ENCODE results near the gene TOM1L1.
"Not testable (repeated sequence)": the region's sequence is repeated elsewhere in the genome, so short reads cannot be mapped to it uniquely, and the experiment has no call there.

TOM1L1 gene, protein sequence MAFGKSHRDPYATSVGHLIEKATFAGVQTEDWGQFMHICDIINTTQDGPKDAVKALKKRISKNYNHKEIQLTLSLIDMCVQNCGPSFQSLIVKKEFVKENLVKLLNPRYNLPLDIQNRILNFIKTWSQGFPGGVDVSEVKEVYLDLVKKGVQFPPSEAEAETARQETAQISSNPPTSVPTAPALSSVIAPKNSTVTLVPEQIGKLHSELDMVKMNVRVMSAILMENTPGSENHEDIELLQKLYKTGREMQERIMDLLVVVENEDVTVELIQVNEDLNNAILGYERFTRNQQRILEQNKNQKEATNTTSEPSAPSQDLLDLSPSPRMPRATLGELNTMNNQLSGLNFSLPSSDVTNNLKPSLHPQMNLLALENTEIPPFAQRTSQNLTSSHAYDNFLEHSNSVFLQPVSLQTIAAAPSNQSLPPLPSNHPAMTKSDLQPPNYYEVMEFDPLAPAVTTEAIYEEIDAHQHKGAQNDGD

DNA sequence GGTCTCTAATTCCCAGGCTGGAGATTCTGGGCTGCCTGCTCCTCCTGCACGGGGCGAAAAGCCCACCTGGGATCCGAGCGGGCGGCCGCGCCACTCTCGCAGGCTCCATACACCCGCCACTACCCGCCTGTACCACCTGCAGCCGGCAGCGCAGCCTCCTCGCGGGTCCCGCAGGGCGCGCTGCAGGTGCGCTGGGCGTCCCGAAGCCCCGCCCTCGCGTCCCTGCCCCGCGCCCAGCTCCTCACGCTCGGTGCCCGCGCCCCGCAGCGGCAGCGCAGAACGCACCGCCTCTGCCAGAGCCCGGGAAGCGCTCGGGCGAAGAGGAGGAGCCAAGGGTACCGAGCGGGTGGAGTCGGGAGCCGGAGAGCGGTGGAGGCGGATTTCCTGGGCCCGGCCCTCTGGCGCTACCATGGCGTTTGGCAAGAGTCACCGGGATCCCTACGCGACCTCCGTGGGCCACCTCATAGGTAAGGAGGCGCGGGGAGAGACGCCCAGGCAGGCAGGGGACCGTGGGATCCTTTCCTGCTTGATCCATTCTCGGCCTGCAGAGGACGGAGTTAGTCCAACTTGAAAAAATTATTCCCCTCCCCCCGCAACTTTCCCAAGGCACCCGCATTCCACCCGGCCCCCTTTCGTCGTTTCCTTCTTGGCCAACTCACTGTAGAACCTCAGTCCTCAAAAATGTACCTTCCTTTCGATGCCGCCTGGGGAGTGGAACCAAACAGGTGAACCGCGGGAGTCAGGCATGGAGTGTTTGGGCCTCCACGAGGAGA, at the start of gene TOM1L1:
Gene TOM1L1 (plus strand): TSS at position 396 of the 773 bp plus-strand sequence. CDS start 14 bp downstream, at position 410.
- peak; percentile 34 for DNase-seq

DNA sequence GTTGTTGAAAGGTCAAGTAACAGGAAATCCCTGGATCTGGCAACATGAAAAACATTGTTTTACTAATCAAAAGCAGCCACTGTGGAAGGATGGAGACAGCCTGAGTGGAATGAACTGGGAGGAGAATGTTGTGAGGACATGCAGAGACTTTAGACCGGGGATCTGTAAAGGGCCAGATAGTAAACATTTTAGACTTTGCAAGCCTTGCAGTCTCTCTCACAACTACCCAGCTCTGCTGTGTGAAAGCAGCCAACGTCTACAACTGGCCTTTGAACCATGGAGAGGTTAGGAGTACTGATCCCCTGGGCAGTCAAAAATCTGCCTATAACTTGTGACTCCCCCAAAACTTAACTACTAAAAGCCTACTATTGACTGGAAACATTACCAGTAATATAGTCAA, 41.5 kb upstream of the TOM1L1 start:
- DNase-seq, result no peak

DNA sequence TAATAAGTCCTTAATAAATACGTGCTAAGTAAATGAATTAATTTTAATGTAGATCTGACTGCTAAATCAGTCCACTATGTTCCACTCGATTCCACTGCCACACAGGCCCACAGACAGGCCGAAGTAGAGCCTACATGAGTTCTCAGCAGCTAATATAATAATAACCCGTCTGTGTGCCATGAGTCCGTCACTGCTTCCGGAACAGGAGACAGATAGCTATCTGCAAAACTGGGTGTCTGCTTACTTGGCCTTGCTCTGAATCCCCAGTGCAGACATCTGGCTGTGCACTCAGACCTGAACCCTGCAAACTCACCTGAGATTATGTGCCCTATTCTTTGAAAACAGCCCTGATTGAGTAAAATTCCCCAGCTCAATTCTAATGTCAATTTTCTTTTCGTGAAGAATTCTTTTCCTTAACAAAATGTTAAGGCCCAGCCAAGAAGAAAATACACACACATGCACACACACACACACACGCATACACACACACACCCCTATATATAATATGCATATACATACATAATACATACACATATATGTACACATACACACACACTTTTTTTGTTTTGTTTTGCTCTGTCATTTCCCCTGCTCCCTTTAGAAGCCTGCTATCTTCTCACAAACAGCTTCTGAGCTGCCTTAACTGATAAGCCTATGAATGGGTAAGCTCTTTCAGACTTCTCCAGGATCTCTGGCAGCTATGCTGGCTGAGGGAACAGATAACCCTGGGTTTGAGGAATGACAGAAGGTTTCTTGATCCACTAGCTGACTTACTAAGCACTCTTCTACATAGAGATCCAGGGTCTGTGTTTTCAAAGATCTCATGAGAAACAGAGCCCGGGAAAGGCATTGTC, 39.8 kb upstream of the TOM1L1 start:
- no peak for DNase-seq

DNA sequence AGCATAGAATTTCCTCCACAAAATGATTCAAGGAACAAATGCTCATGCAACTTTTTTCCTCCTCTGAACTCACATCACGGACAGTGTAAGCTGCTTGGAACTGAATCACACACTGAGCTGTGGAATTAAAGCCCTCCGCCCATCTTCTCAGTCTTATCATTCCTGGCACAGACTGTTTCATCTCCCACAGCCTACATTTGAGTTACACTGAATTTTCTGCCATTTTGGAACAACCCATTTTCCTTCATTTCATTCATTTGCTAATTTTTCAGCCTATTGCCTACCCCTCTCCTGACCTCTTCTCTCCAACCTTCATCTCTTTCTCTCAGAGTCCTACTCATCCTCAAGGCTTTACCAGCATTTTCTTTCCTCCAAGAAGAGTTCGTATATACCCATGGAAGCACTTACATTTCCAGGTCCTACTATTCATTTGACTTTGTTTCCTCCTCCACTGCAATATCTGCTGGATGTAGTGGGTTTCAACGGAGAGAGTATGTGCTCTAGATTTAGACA, 39.1 kb upstream of the TOM1L1 start:
- no peak for DNase-seq

DNA sequence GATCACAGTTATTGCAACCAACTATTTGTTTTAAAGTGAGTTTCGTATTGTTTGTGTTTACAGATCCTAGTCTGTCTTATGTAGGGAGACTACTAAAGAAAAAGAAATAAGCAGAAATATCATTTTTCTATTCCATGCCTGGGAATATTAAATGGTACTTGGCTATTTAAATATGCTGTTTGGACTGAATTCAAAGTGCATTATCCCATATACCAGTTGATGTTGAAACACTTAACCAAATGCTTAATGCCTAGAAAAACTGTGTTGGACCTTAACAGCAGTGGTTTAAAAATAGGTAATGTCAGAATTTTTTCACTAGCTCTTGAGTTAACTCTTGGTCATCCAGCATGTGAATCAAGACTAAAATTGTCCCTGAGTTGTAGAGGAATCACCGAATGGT, 37.5 kb upstream of the TOM1L1 start:
- no peak for DNase-seq

DNA sequence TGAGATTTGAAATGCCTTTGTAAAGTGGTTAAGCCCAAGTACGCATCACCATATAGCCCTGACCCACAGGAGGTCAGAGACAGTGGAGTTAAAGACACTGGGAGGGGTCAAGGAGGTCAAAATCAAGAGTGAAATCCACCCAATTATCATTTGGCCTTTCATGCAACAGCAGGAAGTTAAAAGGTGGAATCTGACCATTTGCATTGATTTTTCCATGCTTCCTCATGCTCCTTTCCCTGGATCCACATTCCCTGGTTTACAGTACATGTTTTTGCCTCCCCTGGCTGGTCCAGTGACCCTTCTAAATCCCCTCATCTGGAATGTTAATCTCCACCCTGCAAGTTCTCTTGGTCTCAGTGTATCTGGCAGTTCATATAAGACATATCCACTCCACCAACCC, 36.6 kb upstream of the TOM1L1 start:
- no peak for DNase-seq

DNA sequence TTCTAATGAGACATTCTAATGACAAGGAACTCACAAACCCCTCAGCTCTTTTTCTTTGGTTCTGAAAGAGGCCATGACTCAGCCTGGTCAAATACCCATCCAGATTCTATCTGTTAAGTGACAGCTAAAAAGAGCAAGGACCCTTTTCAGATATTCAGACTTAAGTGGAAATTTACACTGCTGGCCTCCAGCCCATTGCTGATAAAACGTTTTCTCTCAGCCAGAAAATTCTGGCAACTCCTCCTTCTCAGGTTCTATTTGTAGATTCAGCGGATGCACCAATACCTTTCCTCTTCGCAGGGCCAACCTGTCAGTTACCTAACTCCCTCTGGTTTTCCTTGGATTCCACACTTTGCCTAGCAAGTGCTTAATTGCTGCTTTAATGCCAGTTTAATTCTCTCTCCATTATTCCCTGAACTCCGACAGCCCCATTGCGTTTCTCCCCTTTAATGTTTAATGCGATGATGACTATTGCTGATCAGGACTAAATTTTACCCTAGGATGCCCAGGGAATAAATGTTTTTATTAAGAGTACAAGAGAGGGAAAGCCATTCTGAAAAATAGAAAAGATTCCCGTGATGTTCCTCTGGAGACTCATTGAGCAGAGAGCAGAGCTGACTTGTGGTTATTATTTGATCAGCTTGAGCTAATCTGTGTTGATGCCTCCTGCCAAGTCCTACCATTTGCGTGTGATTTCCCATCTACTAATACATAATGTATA, 35.9 kb upstream of the TOM1L1 start:
- no peak for DNase-seq

DNA sequence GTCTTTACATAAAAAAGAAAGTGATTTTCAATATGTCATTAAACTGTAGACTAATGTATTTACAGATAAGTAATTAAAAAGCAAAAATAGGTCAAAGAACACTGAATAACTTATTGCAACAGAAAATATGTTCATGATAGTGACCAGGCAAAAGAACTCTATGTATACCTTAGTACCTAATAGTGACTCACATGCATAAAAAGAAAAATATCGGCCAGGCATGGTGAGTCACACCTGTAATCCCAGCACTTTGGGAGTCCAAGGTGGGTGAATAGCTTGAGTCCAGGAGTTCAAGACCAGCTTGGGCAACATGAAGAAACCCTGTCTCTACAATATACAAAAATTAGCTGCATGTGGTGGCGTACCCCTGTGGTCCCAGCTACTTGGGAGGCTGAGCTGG, 33.0 kb upstream of the TOM1L1 start:
- DNase-seq, result no peak

DNA sequence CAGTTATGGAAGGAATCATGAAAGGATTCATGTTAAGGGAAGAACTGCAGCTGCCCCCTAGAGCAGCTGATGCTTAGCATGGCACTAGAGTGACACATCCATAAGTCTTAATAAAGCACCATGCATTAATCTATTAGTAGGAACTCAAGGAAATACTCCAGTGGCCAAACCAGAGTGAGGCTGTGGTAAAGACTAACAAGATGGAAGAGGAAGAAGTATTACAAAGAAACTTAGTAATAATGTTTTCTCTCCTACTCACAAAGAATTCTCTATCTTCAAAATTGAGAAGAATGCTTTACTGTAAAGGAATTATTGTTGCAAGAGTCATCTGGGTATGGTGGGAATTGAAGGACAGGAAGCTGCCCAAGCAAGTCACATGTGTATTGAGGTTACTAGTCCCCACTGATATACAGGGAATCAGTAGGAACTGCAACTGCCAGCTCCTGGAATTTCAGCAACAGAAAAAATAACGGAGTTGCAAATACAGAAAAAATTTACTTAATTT, 29.9 kb upstream of the TOM1L1 start:
- no peak for DNase-seq

DNA sequence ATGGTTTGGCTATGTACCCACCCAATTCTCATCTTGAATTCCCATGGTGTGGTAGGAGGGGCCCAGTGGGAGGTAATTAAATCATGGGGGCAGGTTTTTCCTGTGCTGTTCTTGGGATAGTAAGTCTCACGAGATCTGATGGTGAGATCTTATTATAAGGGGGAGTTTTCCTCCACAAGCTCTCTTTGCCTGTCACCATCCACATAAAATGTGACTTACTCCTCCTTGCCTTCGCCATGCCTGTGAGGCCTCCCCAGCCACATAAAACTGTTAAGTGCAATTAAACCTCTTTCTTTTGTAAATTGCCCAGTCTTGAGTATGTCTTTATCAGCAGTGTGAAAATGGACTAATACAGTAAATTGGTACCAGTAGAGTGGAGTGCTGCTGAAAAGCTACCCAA, 24.7 kb upstream of the TOM1L1 start:
- DNase-seq, result not testable (repeated sequence)

DNA sequence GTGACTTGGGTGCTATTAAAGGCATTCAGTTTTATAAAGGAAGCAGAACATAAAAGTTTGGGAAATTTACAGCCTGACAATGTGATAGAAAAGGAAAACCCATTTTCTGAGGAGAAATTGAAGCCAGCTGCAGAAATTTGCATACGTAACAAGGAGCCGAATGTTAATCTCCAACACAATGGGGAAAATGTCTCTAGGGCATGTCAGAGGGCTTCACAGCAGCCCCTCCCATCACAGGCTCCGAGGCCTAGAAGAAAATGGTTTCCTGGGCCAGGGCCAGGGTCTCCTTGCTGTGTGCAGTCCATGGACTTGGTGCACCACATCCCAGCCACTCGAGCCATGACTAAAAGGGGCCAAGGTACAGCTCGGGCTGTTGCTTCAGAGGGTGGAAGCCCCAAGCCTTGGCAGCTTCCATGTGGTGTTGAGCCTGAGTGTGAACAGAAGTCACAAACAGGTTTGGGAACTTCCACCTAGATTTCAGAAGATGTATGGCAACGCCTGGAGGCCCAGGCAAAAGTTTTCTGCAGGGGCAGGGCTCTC, 23.9 kb upstream of the TOM1L1 start:
- no peak for DNase-seq

DNA sequence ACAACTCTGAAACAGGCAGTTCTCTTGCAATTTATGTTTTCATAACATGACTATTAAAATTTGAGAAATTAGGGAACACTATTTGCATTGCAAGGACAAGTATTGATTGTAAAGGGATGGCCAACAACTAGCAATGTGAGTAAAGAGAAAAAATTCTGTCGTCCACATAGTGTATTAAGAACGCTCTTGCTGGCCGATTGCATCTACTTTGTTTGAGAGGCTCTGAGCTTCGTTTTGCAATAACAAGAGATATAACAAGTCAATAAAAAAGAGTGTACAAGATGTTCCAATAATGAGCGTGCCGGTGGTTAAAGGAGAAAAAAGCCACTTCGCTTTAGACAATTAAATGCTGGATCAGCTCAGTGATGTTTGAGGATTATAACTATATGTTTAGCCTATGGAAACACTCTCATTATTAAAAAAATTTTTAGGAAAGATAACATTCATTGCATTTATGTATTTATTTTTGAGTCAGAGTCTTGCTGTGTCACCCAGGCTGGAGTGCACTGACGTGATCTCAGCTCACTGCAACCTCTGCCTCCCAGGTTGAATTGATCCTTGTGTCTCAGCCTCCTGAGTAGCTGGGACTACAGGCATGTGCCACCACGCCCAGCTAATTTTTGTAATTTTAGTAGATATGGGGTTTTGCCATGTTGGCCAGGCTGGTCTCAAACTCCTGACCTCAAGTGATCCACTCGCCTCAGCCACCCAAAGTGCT, 19.2 kb upstream of the TOM1L1 start:
- DNase-seq, result no peak

DNA sequence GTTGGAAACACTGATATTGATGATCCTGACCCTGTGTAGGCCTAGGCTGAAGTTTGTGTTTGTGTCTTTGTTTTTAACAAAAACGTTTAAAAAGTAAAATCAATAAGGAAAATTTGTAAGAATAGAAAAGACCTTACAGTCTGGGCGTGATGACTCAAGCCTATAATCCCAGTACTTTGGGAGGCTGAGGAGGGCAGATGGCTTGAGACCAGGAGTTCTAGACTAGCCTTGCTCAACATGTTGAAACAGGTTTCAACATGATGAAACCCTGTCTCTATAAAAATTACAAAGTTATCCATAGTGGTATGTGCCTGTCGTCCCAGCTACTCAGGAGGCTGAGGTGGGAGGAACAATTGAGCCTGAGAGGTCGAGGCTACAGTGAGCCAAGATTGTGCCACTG, 18.3 kb upstream of the TOM1L1 start:
- DNase-seq, result no peak

DNA sequence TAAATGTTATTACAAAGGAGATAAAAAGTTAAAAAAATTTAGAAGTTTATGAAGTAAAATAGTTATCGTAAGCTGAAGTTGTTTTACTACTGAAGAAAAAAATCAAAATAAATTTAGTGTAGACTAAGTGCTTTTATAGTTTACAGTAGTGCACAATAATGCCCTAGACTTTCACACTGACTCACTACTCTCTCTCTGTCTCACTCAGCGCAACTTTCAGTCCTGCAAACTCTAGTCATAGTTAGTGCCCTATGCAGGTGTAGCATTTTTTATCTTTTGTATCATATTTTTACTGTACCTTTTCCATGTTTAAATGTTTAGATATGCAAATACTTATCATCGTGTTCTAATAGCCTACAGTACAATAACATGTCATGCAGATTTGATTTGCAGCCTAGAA, 17.7 kb upstream of the TOM1L1 start:
- no peak for DNase-seq

DNA sequence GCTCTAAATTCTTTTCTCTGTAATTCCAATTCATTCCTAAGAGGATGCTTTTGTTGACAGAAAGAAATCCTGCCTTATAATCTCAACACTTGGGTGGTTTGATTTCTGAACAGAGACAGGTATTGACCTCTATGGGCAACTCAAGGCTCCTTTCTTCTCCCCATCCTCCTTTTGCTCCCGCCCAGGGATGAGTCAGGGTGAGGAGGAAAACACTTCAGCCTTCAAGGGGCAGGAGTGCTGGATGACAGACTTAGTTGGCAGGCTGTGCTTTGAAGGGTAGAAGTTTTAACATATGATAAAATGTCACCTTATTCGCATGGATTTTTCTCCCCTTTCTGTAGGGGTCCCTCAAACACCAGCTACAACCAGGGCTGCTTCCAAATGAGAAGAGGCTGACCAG, 16.7 kb upstream of the TOM1L1 start:
- no peak for DNase-seq

DNA sequence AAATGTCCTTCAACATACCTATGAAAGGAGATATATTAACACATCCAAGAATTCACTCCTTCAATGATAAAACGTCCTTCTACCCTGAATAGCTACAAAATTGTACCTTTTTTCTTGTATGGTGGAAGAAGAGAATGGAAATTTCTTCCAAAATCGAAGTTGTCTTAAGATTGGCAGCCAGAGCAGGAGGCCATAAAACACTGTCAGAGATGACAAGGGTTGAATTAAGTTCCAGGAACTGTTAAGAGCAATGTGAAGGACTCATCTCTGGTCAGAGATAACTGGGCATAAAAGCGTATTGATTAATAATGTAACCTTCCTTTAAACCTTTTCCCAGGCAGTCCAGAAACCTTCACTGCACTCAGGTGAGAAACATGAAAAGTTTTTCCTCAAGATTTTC, 12.9 kb upstream of the TOM1L1 start:
- no peak for DNase-seq

DNA sequence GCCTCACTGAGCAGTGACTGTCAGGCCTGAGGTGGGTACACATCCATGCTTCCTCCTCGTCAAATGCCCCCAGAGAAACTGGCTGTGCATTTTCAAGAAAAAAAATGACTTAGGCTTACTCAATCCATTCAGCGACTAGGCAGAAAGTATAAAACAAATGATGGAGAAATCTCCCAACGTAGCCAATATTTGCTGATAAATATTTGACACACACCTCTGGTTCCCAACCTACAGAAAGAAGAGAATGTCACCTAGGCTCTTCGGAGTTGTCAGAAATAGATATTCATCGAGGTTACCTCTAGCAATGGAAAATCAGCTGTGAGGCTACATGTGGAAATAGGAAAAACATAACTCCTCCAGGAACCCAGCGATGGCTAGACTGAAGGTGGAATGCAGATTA, 12.4 kb upstream of the TOM1L1 start:
- no peak for DNase-seq

DNA sequence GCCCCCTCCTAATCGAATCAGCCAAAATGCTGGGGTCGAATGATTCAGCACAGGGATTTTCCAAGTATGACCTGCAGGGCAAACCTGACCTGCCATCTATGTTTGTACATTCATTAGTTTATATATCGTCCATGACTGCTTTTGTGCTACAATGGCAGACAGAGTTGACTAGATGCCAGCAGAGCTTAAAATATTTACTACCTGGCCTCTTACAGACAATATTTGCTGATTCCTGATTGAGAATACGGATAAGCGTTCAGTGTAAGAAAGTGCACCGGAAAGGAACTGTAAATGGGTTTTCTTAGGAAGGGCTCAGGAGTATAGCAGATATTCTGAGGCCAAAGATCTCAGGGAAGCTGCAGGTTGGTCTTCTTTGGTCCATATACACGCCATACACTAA, 11.7 kb upstream of the TOM1L1 start:
- no peak for DNase-seq

DNA sequence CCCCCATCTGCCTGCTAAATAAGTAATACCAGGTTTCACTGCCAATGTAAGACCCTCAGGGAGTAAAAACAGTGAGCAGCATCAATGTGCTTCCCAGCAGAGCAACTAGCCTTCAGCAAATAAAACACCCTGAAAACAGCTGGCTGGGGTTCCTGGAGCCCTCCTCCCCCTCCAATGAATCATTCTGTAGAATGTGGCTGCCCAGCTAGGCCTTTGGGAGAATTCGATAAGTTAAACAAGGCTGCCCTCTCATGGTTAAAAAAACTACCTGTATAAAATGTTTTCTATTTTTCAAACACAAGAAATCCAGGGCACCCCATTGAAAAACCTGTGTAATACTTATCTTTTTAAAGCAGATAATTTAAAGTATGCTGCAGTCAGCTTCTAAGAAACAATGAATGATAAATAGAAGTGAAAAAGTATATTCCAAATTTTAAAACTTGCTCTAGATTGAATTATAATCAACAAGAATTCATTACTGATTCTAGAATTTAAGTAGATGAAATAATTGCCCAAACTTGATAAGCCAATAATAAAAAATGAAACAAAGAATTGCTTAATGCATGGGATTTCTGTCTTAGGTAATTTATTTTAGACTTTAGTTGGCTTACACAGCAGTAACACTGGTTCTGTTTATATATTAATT, 9.4 kb upstream of the TOM1L1 start:
- DNase-seq, result no peak

DNA sequence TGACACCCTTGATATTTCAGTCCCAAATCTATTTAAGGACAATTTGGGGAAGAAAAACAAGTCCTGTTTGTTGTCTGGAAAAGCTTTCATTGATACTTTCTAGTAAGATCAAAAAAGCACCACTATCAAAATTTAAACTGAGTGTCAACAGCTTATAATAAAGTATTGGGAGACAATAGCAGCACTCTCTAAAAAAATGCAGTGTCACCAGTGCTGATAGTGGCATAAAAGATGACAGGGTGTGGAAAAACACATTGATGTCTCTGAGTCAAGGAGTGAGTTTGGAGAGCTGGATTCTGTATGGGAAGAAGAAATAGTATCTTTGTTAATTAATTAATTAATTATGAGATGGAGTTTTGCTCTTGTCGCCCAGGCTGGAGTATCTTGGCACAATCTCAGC, 8.3 kb upstream of the TOM1L1 start:
- no peak for DNase-seq

DNA sequence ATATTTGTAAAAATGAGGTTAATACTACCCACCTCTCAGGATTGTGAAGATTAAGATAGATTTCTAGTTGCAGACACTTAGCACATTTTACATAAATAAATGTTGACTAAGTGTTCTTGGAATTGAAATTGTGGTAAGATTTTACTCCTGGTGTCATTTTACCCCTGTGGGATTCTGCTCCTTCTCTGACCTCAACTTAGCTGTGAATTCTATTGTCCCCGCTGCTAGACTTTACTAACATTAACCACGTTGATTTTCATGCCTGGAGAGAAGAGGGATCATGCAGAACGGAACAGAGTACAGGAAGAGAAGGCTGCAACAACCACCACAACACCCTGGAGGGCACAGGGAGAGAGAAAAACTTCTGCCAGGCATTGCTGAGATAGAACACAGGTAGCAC, 2.1 kb upstream of the TOM1L1 start:
- DNase-seq, result no peak

All from stimulated activated CD8-positive, alpha-beta memory T cell treated with anti-CD3 and anti-CD28 coated beads, Interleukin-4, amount 100 ng/mL, for 48 hours (primary cell).